Fibroblast of mammary gland (primary cell): ENCODE data around the gene IL6.

Experiments
- DNase-seq: peaks from one replicate; pipeline ENCODE4 v3.0.0-alpha.2; 2010; ENCODE audit warnings: low read depth
- H3K4me3 ChIP-seq: 2 replicates; pipeline ENCODE4 v1.5.1; 2011; ENCODE audit warnings: low read depth, mild to moderate bottlenecking, low read length, moderate library complexity; ENCODE audit not compliant: control insufficient read depth
- CTCF ChIP-seq: conservative IDR thresholded peaks from 2 replicates; pipeline ENCODE4 v1.5.1; 2011; ENCODE audit warnings: low read depth, low read length, inconsistent platforms; ENCODE audit not compliant: control insufficient read depth, insufficient read depth

Gene IL6

DNA sequence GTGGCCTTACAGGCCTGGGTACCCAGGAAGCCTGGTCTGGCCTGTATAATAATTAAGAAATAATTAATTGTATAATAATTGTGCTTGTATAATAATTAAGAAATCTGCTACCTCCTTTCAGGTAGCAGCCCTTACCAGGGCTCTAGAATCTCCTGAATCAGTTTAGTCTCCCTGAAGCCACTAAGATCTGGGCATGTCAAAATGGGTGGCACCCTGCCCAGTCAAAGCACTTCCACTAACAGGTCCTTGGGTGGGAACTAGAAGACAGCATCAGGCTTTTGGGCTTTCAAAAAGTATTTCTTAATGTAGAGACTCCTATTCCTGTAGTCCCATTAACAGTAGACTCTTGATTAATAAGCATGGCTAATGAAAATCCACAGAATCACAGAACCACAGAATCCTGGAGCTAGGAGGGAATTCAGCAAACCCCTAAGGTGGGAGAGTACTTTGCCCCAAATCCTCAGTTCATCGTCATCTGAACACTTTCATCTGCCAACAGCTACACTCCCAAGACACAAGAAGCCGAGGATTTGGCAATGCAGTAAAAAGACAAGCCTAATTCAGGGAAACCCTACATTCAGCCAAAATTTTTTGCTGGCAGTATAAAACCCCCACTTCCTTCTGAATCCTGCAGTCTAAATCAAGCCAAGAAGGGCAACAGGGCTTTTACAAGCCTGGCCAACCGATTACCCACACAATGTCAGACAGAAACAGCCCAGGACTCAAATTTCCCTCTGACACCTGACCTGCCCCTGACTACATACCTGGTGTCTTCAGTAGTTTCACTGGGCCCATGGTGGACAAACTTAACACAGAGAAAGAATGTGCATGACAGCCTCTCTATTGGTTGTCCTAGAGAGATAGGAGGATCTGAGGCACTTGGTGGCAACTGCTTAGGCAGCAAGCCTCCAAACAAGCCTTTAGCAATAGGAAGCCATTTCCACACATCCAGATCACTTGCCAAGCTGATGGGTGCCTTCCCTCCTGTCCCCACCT is 5.9 kb upstream of the IL6 start:
- no peak for TF ChIP-seq CTCF
- no peak overlapping the region for H3K4me3 ChIP-seq
- DNase-seq: peak; percentile 64

DNA sequence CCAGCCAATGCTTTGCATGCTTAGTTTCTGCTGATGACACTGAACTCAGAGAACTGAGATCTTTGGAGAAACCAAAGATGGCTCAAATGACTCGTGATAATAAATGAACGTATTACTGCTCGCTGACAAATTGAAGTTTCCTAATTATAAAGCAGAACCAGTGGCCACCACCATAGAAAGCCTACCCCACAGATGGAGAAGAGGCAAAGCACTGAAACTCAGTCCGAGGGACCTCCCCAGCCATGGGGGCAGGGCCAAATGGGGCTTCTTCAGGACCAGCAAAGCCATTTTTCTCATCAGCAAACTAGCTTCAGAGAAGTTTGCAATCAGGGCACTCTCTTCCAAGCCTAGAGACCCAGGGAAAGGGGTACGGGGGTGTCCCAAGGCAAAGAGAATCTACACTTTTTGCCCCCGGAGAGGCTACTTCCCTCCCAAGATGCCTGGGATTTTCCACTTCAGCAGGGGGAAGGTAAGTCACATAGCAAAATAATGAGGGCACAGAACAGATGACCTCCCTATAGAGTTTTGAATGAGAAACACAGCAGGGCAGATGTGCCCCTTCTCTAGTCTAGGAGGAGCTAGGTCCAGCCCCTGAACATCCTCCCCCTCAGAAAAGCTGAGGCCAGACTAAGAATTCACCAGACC is 4.3 kb upstream of the IL6 start:
- TF ChIP-seq CTCF: no peak
- no peak for DNase-seq
- H3K4me3 ChIP-seq: no peak overlapping the region

- no peak overlapping the region for H3K4me3 ChIP-seq
- no peak for DNase-seq
- no peak for TF ChIP-seq CTCF
Observed at GRCh38 chr7:22723181-22723601, 3.8 kb upstream of the IL6 start.

GRCh38 chr7:22723637-22724036 is 3.4 kb upstream of the IL6 start:
- peak; percentile 49 for DNase-seq
- no peak for TF ChIP-seq CTCF

DNA sequence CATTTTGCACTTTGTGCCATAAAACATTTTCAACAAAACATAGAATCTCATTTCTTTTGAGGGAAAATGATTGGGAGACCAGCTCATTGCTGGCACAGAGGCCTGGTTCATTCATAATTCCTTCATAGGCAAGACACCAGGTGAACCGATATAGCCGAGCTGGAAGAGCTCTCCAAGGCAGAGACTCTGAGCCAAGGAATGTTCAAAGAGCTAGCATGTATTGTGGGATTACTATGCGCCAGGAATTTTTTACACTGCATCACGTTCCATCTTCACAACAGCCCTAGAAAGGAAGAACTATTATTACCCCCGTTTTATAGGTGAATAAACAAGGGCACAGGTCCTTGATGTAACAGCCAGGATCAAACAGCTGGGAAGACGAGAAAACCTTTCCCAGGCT is 2.1 kb upstream of the IL6 start:
- H3K4me3 ChIP-seq: no peak overlapping the region
- no peak for TF ChIP-seq CTCF
- no peak for DNase-seq

More at GRCh38 chr7:22723637-22724036, 3.4 kb upstream of the IL6 start:
- H3K4me3 ChIP-seq: no peak overlapping the region

GRCh38 chr7:22725585-22725984 is 1.4 kb upstream of the IL6 start:
- no peak overlapping the region for H3K4me3 ChIP-seq
- TF ChIP-seq CTCF: peak; percentile 37
- DNase-seq: peak; percentile 82
